HL-60/S4 treated with retinoic acid at 250 ng/mL for 4 days and 3 days (cell line): ENCODE measurements around the gene ARMS2.

Source experiments
- in situ Hi-C: fragments of 300-500 bp; cut with MboI; formaldehyde crosslinking; loops from 2 replicates; pipeline ENCODE4 v1.7.0; 2022; ENCODE audit warnings: low sequenced_read_pairs

ARMS2 gene

DNA sequence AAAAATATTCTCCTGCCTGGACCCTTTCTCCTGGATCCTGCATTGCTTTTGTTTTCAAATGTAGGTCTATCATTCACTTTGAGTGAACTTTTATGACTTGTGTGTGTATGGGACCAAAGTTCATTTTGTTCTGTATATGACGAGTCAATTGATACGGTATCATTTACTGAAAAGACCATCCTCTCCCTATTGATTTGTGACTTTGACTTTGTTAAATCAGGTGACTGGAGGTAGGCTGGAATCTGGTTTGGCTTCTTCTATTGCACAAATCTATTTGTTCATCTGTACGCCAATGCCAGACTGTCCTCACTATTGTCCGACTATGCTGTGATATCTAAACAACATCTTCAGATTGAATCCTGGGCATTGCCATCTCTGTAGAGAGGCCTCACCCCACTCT, 5.3 kb upstream of the ARMS2 start:
- in situ Hi-C loops = loop anchor here (25.0 kb wide), 1 partner anchor 312 kb away; no protein-coding TSS in a partner anchor

DNA sequence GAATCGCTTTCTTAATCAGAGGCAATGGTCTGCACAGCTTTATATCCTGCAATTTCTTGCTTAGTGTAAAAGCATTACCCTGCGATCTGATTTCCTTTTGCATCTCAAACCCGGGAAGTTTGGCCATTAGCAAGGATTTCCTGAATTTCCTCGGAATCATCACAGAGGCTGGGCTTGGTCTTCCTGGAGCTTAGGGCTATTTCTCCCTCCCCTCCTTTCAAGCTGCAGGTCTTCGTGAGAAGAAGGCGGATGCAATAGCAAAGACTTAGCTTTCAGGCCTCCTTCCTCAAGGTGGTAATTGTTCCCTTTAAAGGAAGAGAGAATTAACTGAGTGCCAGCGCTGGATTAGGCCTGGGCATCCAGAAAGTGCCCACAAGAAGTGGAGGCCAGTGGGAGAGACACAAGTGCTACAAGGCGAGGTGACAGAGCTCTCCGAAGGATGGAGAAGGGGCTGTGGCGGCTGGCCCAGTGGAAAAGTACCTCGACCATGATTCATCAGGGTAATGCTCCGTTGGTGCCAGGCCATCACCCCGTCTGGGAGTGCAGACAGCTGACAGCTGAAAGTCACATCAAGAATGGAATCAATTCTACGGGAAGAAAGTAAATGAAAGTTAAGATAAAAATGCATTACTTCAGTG, 4.0 kb upstream of the ARMS2 start:
- in situ Hi-C loops = no loop called here

GRCh38 chr10:122454071-122454470, 382 bp upstream of the ARMS2 start:
- in situ Hi-C loops = no loop called here

DNA sequence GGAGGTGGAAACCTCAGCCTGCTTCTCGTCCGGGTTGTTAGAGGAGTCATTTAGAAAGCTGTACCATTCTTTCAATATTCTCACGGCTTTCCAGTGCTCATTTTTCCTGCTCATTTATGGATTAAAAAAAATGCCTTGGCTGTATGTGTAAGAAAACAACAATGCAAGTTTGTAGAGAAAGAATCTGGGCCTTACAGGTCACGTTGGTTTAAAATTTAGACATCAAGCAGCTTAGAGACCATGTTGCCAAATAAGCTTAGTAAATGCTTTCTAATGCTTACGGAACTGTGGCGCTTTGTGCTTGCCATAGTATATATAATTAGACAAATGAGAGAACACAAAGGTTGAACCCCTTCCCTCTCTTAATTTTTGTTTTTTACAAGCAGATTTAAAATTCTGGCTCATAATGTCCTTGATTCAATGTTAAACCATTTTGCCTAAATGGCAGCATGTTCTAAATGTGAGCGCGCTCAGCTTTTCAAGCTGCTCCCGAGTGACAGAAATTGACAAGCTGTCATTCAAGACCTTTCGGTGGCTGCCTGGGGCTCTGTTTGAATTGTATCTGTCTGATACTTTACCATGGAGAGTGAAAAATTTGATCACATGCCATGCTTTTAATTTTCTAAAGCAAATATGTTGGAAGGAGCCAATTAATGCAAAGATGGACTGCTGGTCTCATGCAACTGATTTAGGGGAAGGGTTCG, 1.1 kb downstream of the ARMS2 start:
- in situ Hi-C loops = no loop called here

GRCh38 chr10:122457934-122458333, 3.5 kb downstream of the ARMS2 start:
- in situ Hi-C loops = no loop called here

GRCh38 chr10:122458693-122459092, 4.2 kb downstream of the ARMS2 start:
- in situ Hi-C loops = no loop called here

DNA sequence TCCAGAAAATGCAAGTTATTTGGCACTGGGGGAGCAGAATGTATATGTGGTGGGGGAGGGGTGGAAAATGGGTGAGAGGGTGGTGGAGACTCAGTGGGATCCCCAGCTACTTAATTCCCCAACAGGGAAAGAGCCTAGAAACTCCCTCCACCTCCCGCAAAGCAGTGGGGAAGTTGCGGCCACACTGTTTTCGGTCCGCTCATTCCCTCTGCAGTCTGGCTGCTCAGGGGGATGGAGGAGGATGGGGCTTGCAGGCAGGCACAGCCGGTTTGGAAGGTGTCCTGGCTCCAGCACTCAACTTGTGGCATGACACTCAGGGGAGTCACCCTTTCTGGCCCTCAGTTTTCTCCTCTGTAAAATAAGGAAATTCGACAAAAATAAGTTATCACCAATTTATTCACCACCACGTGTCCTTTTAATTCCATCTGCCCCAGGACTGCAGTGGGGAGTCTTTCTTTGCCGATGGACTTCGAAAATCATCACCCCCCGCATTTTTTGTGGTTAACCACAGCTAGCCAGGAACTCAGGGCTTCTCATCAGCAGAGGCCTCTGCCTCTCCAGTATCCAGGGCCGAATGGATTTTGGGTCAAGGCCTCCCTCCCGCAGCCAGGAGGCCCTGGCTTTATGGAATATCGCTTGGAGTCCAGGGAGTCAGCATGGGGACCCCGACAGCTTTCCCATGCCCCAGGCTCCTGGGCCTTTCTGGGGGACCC, 5.3 kb downstream of the ARMS2 start:
- in situ Hi-C loops = no loop called here

DNA sequence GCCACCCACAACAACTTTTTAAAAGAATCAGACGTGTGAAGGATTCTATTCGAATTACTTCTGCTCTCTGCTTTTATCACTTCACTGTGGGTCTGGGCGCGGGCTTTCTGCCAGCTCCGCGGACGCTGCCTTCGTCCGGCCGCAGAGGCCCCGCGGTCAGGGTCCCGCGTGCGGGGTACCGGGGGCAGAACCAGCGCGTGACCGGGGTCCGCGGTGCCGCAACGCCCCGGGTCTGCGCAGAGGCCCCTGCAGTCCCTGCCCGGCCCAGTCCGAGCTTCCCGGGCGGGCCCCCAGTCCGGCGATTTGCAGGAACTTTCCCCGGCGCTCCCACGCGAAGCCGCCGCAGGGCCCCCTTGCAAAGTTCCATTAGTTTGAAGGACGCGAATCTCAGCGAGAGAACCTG, 6.4 kb downstream of the ARMS2 start:
- in situ Hi-C loops = no loop called here

GRCh38 chr10:122461367-122461728, 6.9 kb downstream of the ARMS2 start, which contains the start of gene HTRA1:
Gene HTRA1 (plus strand): TSS chr10:122461553. CDS start chr10:122461653, 100 bp downstream.
- in situ Hi-C loops = no loop called here

DNA sequence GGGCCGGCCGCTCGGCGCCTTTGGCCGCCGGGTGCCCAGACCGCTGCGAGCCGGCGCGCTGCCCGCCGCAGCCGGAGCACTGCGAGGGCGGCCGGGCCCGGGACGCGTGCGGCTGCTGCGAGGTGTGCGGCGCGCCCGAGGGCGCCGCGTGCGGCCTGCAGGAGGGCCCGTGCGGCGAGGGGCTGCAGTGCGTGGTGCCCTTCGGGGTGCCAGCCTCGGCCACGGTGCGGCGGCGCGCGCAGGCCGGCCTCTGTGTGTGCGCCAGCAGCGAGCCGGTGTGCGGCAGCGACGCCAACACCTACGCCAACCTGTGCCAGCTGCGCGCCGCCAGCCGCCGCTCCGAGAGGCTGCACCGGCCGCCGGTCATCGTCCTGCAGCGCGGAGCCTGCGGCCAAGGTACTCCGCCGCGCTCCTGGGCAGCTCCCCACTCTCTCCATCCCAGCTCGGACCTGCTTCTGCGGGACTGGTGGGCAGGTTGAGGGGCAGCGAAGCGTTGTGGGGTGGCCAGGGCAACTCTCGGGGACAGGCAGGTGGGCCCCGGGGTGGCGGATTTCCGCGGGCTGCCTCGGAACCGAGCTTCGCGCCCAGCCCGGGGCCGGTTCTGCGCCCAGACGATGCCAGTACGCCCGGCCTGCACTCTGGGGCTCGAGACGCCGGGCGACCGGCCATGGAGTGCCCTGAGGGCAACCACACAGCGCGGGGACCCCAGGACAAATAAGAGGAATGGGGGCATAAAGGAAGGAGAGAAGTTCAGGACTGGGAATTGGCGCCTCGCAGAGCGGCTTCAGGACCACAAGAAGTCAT, 7.5 kb downstream of the ARMS2 start:
- in situ Hi-C loops = no loop called here

DNA sequence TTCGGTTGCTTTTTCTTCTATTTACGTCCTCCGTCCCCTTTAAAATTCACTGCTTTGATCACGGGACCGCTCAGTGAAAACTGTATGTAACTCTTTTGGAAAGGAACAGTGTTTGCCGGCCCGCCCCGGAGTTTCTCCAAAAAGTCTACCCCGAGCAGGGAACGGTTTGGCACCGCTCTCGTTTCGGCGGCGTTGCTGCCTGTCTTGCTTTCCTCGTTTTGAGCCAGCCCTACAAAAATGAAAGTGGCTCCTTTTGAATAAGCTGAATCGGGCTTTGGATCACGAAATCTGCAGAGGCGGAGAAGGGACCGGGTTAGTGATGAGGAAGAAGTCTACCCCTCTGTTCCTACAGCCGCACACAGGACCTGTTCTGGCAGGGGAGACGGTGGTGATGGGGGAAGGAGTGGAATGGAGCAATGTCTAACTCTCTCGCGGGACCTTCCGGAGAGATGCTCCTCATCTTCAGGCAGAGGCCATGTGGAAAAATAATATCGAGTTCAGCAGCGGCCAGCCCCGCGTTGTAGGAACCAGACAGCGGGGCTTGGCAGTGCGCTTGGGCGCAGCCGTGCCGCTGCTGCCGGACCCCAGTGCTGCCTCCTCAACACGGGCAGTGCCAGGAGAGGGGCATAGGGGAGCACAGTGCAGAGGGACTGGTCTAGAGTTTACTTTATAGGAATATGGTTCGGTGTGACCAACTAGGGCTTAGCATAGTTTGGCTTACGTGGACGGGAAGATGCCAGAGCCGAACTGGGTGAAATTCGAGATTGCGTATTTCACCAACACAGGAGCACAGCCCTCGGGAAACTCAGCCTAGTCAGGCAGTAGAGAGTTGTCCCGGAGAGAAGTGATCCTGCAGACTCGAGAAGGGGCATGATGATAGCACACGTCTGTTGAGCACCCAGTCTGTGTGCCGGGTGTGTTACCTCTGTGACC, 8.3 kb downstream of the ARMS2 start:
- in situ Hi-C loops = no loop called here

GRCh38 chr10:122463466-122464249, 9.2 kb downstream of the ARMS2 start:
- in situ Hi-C loops = no loop called here

DNA sequence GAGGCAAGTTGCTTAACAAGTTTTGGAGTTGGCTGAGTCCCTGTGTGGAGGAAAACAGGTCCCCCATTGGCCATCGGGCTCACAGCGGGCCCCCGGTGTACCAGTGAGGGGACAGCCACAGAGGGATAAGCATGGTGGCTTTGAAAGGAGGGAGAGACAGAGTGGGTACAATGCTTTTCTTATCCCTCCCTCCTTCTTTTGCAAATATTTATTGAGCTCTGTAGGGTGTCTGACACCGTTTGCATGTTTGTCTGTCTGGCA, 9.7 kb downstream of the ARMS2 start:
- in situ Hi-C loops = no loop called here

DNA sequence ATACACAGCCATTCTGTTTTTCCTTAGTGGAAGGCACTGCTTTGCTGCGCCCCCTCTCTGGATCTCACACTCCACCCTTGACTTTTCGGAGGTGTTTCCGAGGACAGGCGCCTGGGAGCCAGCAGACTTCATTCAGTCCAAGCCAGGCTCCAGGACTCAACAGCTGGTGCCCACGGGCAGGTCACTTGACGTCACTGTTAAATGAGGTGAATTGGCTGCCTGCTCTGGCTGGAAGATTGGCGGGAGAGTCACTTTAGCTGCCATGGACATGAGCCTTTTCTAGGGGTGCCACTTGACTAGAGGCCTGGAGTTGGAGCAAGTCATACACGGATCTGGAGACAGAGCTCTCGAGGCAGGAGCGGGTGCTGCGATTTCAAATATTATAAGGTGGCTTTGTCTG, 10.1 kb downstream of the ARMS2 start:
- in situ Hi-C loops = no loop called here

- in situ Hi-C loops = no loop called here
Observed at GRCh38 chr10:122465401-122466040, 11.1 kb downstream of the ARMS2 start.

DNA sequence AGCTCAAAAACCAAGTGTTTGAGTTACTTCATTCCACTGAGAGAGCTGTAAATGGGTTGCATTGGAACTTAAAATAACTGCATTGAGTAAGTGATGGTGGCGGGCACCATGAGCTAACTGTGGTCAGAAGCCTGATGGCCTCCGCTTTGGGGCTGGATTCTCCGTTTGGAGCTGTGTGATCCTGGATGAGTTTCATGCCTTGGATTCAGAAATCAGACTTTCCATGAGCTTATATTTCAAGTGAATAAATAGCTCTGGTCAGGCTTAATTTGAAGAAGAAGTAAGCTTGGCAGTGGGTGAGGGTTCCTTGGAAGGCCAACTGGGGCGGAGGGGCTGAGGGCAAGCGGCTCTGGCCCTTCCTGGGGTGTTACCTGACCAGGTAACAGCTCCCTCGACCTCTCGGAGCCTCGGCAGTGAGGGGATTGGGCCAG, 12.5 kb downstream of the ARMS2 start:
- in situ Hi-C loops = no loop called here

- in situ Hi-C loops = no loop called here
Observed at GRCh38 chr10:122467701-122468100, 13.2 kb downstream of the ARMS2 start.

- in situ Hi-C loops = no loop called here
Observed at GRCh38 chr10:122468307-122468925, 14.0 kb downstream of the ARMS2 start.
